Mucosa of gallbladder (tissue), 1 donor: Measurements from ENCODE around the gene AWAT2. TPM values are rescaled to one million over a fixed set of nuclear protein-coding genes. Genes with fewer than 3 reads are reported as not detected.

Experiments
- DNase-seq: peaks from one replicate; pipeline ENCODE4 v3.0.0-alpha.2; 2020; ENCODE audit warnings: low spot score
- total RNA-seq: library from RNA; stranded (reverse); gene quantifications from one replicate; pipeline ENCODE4 v1.2.1, GENCODE V29; 2021
- donor health status: DM: no; HTN: no; CAD: no.

The AWAT2 gene
- total RNA-seq, 1 donor from 2014 or later, result not detected

GRCh38 chrX:70042399-70043371 lies 7.1 kb downstream of the AWAT2 start:
- DNase-seq, result peak; percentile 23

GRCh38 chrX:70041993-70042392 lies 7.7 kb downstream of the AWAT2 start:
- no peak for DNase-seq

GRCh38 chrX:70039758-70040157 lies 10.0 kb downstream of the AWAT2 start:
- no peak for DNase-seq

GRCh38 chrX:70038951-70039350 lies 10.8 kb downstream of the AWAT2 start:
- DNase-seq, result no peak

- DNase-seq, result no peak
Observed at GRCh38 chrX:70038515-70038914, 11.2 kb downstream of the AWAT2 start.

GRCh38 chrX:70034646-70035045 lies 15.1 kb downstream of the AWAT2 start:
- no peak for DNase-seq

GRCh38 chrX:70033348-70034051 lies 16.2 kb downstream of the AWAT2 start:
- no peak for DNase-seq

- no peak for DNase-seq
Observed at GRCh38 chrX:70032792-70033191, 16.9 kb downstream of the AWAT2 start.

GRCh38 chrX:70030301-70030767 lies 19.4 kb downstream of the AWAT2 start:
- DNase-seq, result no peak

GRCh38 chrX:70029863-70030262 lies 19.9 kb downstream of the AWAT2 start:
- no peak for DNase-seq

GRCh38 chrX:70026851-70027200 lies 22.9 kb downstream of the AWAT2 start:
- DNase-seq, result no peak

GRCh38 chrX:70026112-70026850 lies 23.5 kb downstream of the AWAT2 start:
- DNase-seq, result no peak

GRCh38 chrX:70025464-70025863 lies 24.3 kb downstream of the AWAT2 start:
- no peak for DNase-seq

- DNase-seq, result no peak
Observed at GRCh38 chrX:70022616-70023015, 27.1 kb downstream of the AWAT2 start.

- DNase-seq, result no peak
Observed at GRCh38 chrX:70016513-70016912, 33.2 kb downstream of the AWAT2 start.

GRCh38 chrX:70013466-70014381 lies 36.0 kb downstream of the AWAT2 start:
- no peak for DNase-seq

GRCh38 chrX:70012756-70013155 lies 37.0 kb downstream of the AWAT2 start:
- DNase-seq, result no peak

GRCh38 chrX:70009970-70010369 lies 39.8 kb downstream of the AWAT2 start:
- no peak for DNase-seq

- DNase-seq, result no peak
Observed at GRCh38 chrX:70009049-70009448, 40.7 kb downstream of the AWAT2 start.

GRCh38 chrX:70007946-70008345 lies 41.8 kb downstream of the AWAT2 start:
- no peak for DNase-seq

GRCh38 chrX:70001708-70002341 lies 47.9 kb downstream of the AWAT2 start:
- DNase-seq, result no peak
